Progenitor cell of endocrine pancreas (in vitro differentiated cells): ENCODE measurements around the gene LRRC43. TPM values are rescaled to one million over a fixed set of nuclear protein-coding genes. Genes with fewer than 3 reads are reported as not detected.

Source experiments
- DNase-seq: peaks from one replicate; pipeline ENCODE4 v3.0.0; 2021; ENCODE audit warnings: low spot score; ENCODE audit not compliant: unreplicated experiment
- H3K27ac Mint-ChIP-seq: 2 replicates; pipeline ENCODE4 v1.8.0; 2021; ENCODE audit warnings: mild to moderate bottlenecking, moderate library complexity, mixed read lengths
- H3K27me3 Mint-ChIP-seq: 2 replicates; pipeline ENCODE4 v1.8.0; 2021; ENCODE audit warnings: mixed read lengths
- H3K36me3 Mint-ChIP-seq: 2 replicates; pipeline ENCODE4 v1.8.0; 2022; ENCODE audit warnings: mixed read lengths; ENCODE audit not compliant: insufficient read depth
- H3K4me1 Mint-ChIP-seq: 2 replicates; pipeline ENCODE4 v1.8.0; 2021; ENCODE audit warnings: low read depth, mixed read lengths
- H3K4me3 Mint-ChIP-seq: 2 replicates; pipeline ENCODE4 v1.8.0; 2021; ENCODE audit warnings: low read depth, mild to moderate bottlenecking, moderate library complexity, mixed read lengths
- H3K9me3 Mint-ChIP-seq: 2 replicates; pipeline ENCODE4 v1.8.0; 2021; ENCODE audit warnings: low read depth, mixed read lengths
- CTCF ChIP-seq: fragments of 200-600 bp; sonication (generic); IDR thresholded peaks from one replicate; pipeline ENCODE4 v1.5.0; 2021; ENCODE audit warnings: antibody characterized with exemption, mild to moderate bottlenecking; ENCODE audit not compliant: unreplicated experiment
- total RNA-seq: library from RNA; stranded (reverse); gene quantifications from 2 replicates; pipeline ENCODE4 v1.2.1, GENCODE V29; 2021

The LRRC43 gene
- total RNA-seq, 1 donor from 2014 or later = 5.4 TPM

GRCh38 chr12:122203301-122204166 lies 20.6 kb downstream of the LRRC43 start, which contains the start of gene B3GNT4:
TSS of gene B3GNT4 (plus strand) at chr12:122203709. CDS start at chr12:122204619, 910 bp downstream.
- Mint-ChIP-seq H3K36me3 (peaks cover 10% of the 10 kb centered on the region), H3K4me1 (no peaks in the 10 kb centered on the region), H3K9me3 (no peaks in the 10 kb centered on the region), H3K27ac (no peak within 1 kb of the TSS), H3K4me3 (peak within 1 kb of the TSS; percentile 70), H3K27me3 (peaks cover 58% of the 10 kb centered on the region)
- DNase-seq = peak; percentile 42
- TF ChIP-seq CTCF = no peak

GRCh38 chr12:122204167-122205052 lies 21.5 kb downstream of the LRRC43 start:
- Mint-ChIP-seq H3K4me3 (peak overlapping the region; percentile 62), H3K36me3 (peaks cover 12% of the 10 kb centered on the region), H3K4me1 (no peaks in the 10 kb centered on the region), H3K27me3 (peaks cover 58% of the 10 kb centered on the region), H3K27ac (no peak overlapping the region), H3K9me3 (no peaks in the 10 kb centered on the region)
- DNase-seq = no peak
- no peak for TF ChIP-seq CTCF

GRCh38 chr12:122205053-122205925 lies 22.4 kb downstream of the LRRC43 start:
- DNase-seq = no peak
- Mint-ChIP-seq H3K27ac (no peak overlapping the region), H3K27me3 (peaks cover 50% of the 10 kb centered on the region)

GRCh38 chr12:122206111-122206881 lies 23.4 kb downstream of the LRRC43 start:
- no peak for TF ChIP-seq CTCF
- Mint-ChIP-seq H3K27ac (no peak overlapping the region), H3K27me3 (peaks cover 44% of the 10 kb centered on the region), H3K4me1 (no peaks in the 10 kb centered on the region), H3K36me3 (peaks cover 19% of the 10 kb centered on the region), H3K4me3 (no peak overlapping the region), H3K9me3 (no peaks in the 10 kb centered on the region)
- no peak for DNase-seq

More at GRCh38 chr12:122205053-122205925, 22.4 kb downstream of the LRRC43 start:
- Mint-ChIP-seq H3K36me3 (peaks cover 17% of the 10 kb centered on the region), H3K4me3 (peak overlapping the region; percentile 62), H3K9me3 (no peaks in the 10 kb centered on the region), H3K4me1 (no peaks in the 10 kb centered on the region)
- TF ChIP-seq CTCF = no peak
